H1 (cell line): ENCODE data around the gene NRXN2. TPM values are rescaled to one million over a fixed set of nuclear protein-coding genes. Genes with fewer than 3 reads are reported as not detected.

Source experiments
- CTCF ChIA-PET: fragments of 300-600 bp; sonication (Branson Sonifier 250); formaldehyde crosslinking; loops from one replicate; lab custom pipeline; 2021; ENCODE audit not compliant: partially characterized antibody; lab: Charles Lee
- POLR2A ChIA-PET: fragments of 300-600 bp; sonication (Branson Sonifier 250); formaldehyde crosslinking; loops from one replicate; lab custom pipeline; 2021; ENCODE audit warnings: inconsistent platforms; ENCODE audit not compliant: partially characterized antibody; lab: Charles Lee
- DNase-seq, 2 experiments: peaks; one replicate each; pipeline versions ENCODE4 v3.0.0 to v3.0.0-alpha.2; 2010 to 2022; ENCODE audit warnings: low spot score in 2 of 2, low read depth in 1 of 2, mixed read lengths in 1 of 2
- FAIRE-seq: peaks from 2 replicates; lab custom pipeline; 2011; peaks lifted over from hg19 to GRCh38; lab: Jason Lieb, UNC
- H2AFZ ChIP-seq: 2 replicates; pipeline ENCODE4 v1.8.1; 2012; ENCODE audit warnings: low read length, inconsistent platforms
- H2AK5ac ChIP-seq: 2 replicates; pipeline ENCODE4 v1.6.1; 2013; ENCODE audit warnings: low read depth, low read length
- H2BK120ac ChIP-seq: replicated peaks from 2 replicates; pipeline ENCODE3; 2013; ENCODE audit warnings: low read depth, low read length, inconsistent platforms
- H2BK12ac ChIP-seq: 2 replicates; pipeline ENCODE4 v1.6.1; 2013; ENCODE audit warnings: low read depth, low read length
- H2BK15ac ChIP-seq: 2 replicates; pipeline ENCODE4 v1.6.1; 2013; ENCODE audit warnings: low read length
- H2BK20ac ChIP-seq: 2 replicates; pipeline ENCODE4 v1.6.1; 2013; ENCODE audit warnings: low read length
- H2BK5ac ChIP-seq: 2 replicates; pipeline ENCODE4 v1.6.1; 2013; ENCODE audit warnings: low read depth, low read length
- H3K14ac ChIP-seq: 2 replicates; pipeline ENCODE4 v1.6.1; 2013; ENCODE audit warnings: inconsistent platforms; ENCODE audit not compliant: insufficient read length
- H3K18ac ChIP-seq: 2 replicates; pipeline ENCODE4 v1.6.1; 2013; ENCODE audit warnings: low read length; ENCODE audit errors: extremely low read depth
- H3K23ac ChIP-seq: 2 replicates; pipeline ENCODE4 v1.6.1; 2013; ENCODE audit warnings: inconsistent platforms; ENCODE audit not compliant: insufficient read length
- H3K23me2 ChIP-seq: 2 replicates; pipeline ENCODE4 v1.6.1; 2013; ENCODE audit warnings: low read depth, low read length
- H3K27ac ChIP-seq: 2 replicates; pipeline ENCODE4 v1.6.1; 2011; ENCODE audit warnings: low read depth, low read length, inconsistent platforms
- H3K27me3 ChIP-seq, 4 experiments: replicated peaks in 1 of 4; 1 replicate in 1 of 4; 2 replicates in 3 of 4; pipeline versions ENCODE4 v1.6.1 to v1.8.1; 2011 to 2013; ENCODE audit warnings: low read length in 3 of 4, mild to moderate bottlenecking in 3 of 4, inconsistent platforms in 2 of 4, mixed read lengths in 2 of 4, moderate library complexity in 1 of 4; ENCODE audit not compliant: control insufficient read depth in 3 of 4, insufficient read depth in 3 of 4; ENCODE audit errors: extremely low read depth in 1 of 4
- H3K36me3 ChIP-seq, 4 experiments: 2 replicates each; pipeline versions ENCODE4 v1.6.1 to v1.8.1; 2011 to 2013; ENCODE audit warnings: mild to moderate bottlenecking in 4 of 4, low read length in 3 of 4, moderate library complexity in 2 of 4, control low read depth in 1 of 4, inconsistent platforms in 1 of 4; ENCODE audit not compliant: insufficient read depth in 4 of 4, control insufficient read depth in 2 of 4
- H3K4ac ChIP-seq: replicated peaks from 2 replicates; pipeline ENCODE3; 2013; ENCODE audit warnings: low read length, low read depth, mixed read lengths, inconsistent platforms; ENCODE audit not compliant: insufficient read length
- H3K4me1 ChIP-seq, 4 experiments: replicated peaks in 1 of 4; 1 replicate in 1 of 4; 2 replicates in 3 of 4; pipeline versions ENCODE4 v1.6.1 to v1.8.1; 2011 to 2013; ENCODE audit warnings: low read length in 3 of 4, inconsistent platforms in 2 of 4, mixed read lengths in 1 of 4; ENCODE audit not compliant: insufficient read depth in 4 of 4, control insufficient read depth in 3 of 4
- H3K4me2 ChIP-seq, 2 experiments: 2 replicates each; pipeline versions ENCODE4 v1.6.1 to v1.8.1; 2011 to 2013; ENCODE audit warnings: low read depth in 2 of 2, low read length in 2 of 2, control low read depth in 1 of 2, inconsistent platforms in 1 of 2, mild to moderate bottlenecking in 1 of 2; ENCODE audit not compliant: insufficient read depth in 1 of 2
- H3K4me3 ChIP-seq, 4 experiments: fragments of 200-600, 300-600 bp in 1 of 4; sonication (generic), shearing (Covaris generic), sonication (Bioruptor Twin) in 1 of 4; 2 replicates each; pipeline versions ENCODE4 v1.5.1 to v1.8.1; 2011 to 2016; ENCODE audit warnings: low read length in 4 of 4, low read depth in 3 of 4, control low read depth in 2 of 4, inconsistent platforms in 2 of 4, mild to moderate bottlenecking in 2 of 4, mixed read lengths in 1 of 4, moderate library complexity in 1 of 4; ENCODE audit not compliant: insufficient read depth in 2 of 4; ENCODE audit errors: extremely low read depth in 1 of 4
- H3K56ac ChIP-seq: replicated peaks from 2 replicates; pipeline ENCODE3; 2013; ENCODE audit warnings: low read depth, mild to moderate bottlenecking, mixed read lengths, low read length, inconsistent platforms; ENCODE audit not compliant: insufficient read length
- H3K79me1 ChIP-seq: 2 replicates; pipeline ENCODE4 v1.6.1; 2013; ENCODE audit warnings: low read depth, low read length, control low read depth
- H3K79me2 ChIP-seq, 2 experiments: 2 replicates each; pipeline versions ENCODE4 v1.6.1 to v1.8.1; 2012 to 2013; ENCODE audit warnings: low read length in 2 of 2, mild to moderate bottlenecking in 2 of 2, inconsistent platforms in 1 of 2; ENCODE audit not compliant: insufficient read depth in 2 of 2, control insufficient read depth in 1 of 2
- H3K9ac ChIP-seq, 4 experiments: replicated peaks in 1 of 4; 1 replicate in 1 of 4; 2 replicates in 3 of 4; pipeline versions ENCODE4 v1.6.1 to v1.8.1; 2011 to 2013; ENCODE audit warnings: low read depth in 3 of 4, low read length in 3 of 4, control low read depth in 2 of 4, mild to moderate bottlenecking in 2 of 4, moderate library complexity in 2 of 4, inconsistent platforms in 1 of 4; ENCODE audit errors: extremely low read depth in 1 of 4
- H3K9me3 ChIP-seq, 2 experiments: 2 replicates each; pipeline versions ENCODE4 v1.6.1 to v1.8.1; 2012 to 2013; ENCODE audit warnings: mild to moderate bottlenecking in 2 of 2, moderate library complexity in 2 of 2, control low read depth in 1 of 2, inconsistent platforms in 1 of 2, low read depth in 1 of 2, low read length in 1 of 2, mixed read lengths in 1 of 2; ENCODE audit not compliant: insufficient read depth in 2 of 2
- H4K20me1 ChIP-seq, 2 experiments: replicated peaks in 1 of 2; 2 replicates each; pipeline versions ENCODE3 to v1.8.1; 2011 to 2013; ENCODE audit warnings: inconsistent platforms in 2 of 2, low read length in 2 of 2, mild to moderate bottlenecking in 1 of 2; ENCODE audit not compliant: insufficient read depth in 2 of 2, control insufficient read depth in 1 of 2
- H4K5ac ChIP-seq: 2 replicates; pipeline ENCODE4 v1.6.1; 2013; ENCODE audit warnings: low read length, low read depth, mixed read lengths, inconsistent platforms; ENCODE audit not compliant: insufficient read length
- H4K8ac ChIP-seq: 2 replicates; pipeline ENCODE4 v1.8.0; 2013; ENCODE audit warnings: mild to moderate bottlenecking, moderate library complexity, low read length, inconsistent platforms; ENCODE audit not compliant: insufficient read depth; ENCODE audit errors: extremely low read depth
- H4K91ac ChIP-seq: replicated peaks from 2 replicates; pipeline ENCODE3; 2013; ENCODE audit warnings: low read length, mixed read lengths, inconsistent platforms; ENCODE audit not compliant: insufficient read length
- CBX8 ChIP-seq: fragments of 300-800, 300-1000 bp; sonication (generic); IDR thresholded peaks from 2 replicates; pipeline ENCODE4 v1.7.1; 2016; ENCODE audit warnings: low read depth, low read length, borderline replicate concordance
- MAX ChIP-seq: IDR thresholded peaks from 2 replicates; pipeline ENCODE4 v1.6.1; 2012; ENCODE audit warnings: inconsistent platforms
- SIRT6 ChIP-seq: IDR thresholded peaks from one replicate; pipeline ENCODE4 v1.7.1; 2012; ENCODE audit warnings: low read length, inconsistent platforms
- SP4 ChIP-seq: IDR thresholded peaks from 2 replicates; pipeline ENCODE4 v1.6.1; 2012; ENCODE audit warnings: low read length, inconsistent platforms
- TAF7 ChIP-seq: optimal IDR thresholded peaks from 2 replicates; pipeline ENCODE3; 2011; ENCODE audit warnings: low read depth, mild to moderate bottlenecking, inconsistent platforms, low read length, moderate library complexity, borderline replicate concordance
- TBP ChIP-seq: IDR thresholded peaks from 2 replicates; pipeline ENCODE4 v1.6.1; 2011; ENCODE audit warnings: low read depth, low read length, improper control_type of control experiment
- TEAD4 ChIP-seq: IDR thresholded peaks from 2 replicates; pipeline ENCODE4 v1.6.1; 2012; ENCODE audit warnings: low read depth, low read length, inconsistent platforms, mixed read lengths
- YY1 ChIP-seq: IDR thresholded peaks from 2 replicates; pipeline ENCODE4 v1.6.1; 2011; ENCODE audit warnings: low read depth, mild to moderate bottlenecking, low read length
- WGBS, 2 experiments: shearing (Covaris generic) in 1 of 2; methylation state at CpG; one replicate each; pipeline versions ENCODE4 v1.1.6 to v1.1.7; 2013 to 2015; ENCODE audit warnings: low lambda C conversion rate in 2 of 2, mixed read lengths in 2 of 2, inconsistent platforms in 1 of 2, low coverage in 1 of 2, missing lambda C conversion rate in 1 of 2; ENCODE audit not compliant: insufficient replicate concordance in 2 of 2, insufficient coverage in 1 of 2, insufficient read length in 1 of 2; ENCODE audit errors: extremely low coverage in 1 of 2, missing lambda C conversion rate in 1 of 2; 5-methylcytosine and 5-hydroxymethylcytosine counted together
- polyA plus RNA-seq, 7 experiments: library from polyadenylated mRNA; depleted of rRNA in 3 of 7; stranded (reverse) in 5 of 7; unstranded in 2 of 7; fragments of >200 nt in 5 of 7; fragments of 200-250 nt in 2 of 7; gene quantifications; 1 replicate in 5 of 7; 2 replicates in 1 of 7; 4 replicates in 1 of 7; pipeline versions ENCODE4 v1.2.1 to v1.2.3, GENCODE V29; 2011 to 2013; ENCODE audit warnings: missing spikeins in 2 of 7, mixed read lengths in 2 of 7
- total RNA-seq: library from RNA; stranded (reverse); fragmentation: NEBNext Ultra II Directional; extraction: Animal tissue kit (Norgen Biotek cat#: 25700); gene quantifications from 2 replicates; pipeline ENCODE4 v1.2.1, GENCODE V29; 2021

The NRXN2 gene
- total and polyA plus RNA-seq, 2 of the 8 experiments (the other 6 are each of a cell fraction or from before 2014, with no cell fraction given): 1.3 to 11.5 TPM

DNA sequence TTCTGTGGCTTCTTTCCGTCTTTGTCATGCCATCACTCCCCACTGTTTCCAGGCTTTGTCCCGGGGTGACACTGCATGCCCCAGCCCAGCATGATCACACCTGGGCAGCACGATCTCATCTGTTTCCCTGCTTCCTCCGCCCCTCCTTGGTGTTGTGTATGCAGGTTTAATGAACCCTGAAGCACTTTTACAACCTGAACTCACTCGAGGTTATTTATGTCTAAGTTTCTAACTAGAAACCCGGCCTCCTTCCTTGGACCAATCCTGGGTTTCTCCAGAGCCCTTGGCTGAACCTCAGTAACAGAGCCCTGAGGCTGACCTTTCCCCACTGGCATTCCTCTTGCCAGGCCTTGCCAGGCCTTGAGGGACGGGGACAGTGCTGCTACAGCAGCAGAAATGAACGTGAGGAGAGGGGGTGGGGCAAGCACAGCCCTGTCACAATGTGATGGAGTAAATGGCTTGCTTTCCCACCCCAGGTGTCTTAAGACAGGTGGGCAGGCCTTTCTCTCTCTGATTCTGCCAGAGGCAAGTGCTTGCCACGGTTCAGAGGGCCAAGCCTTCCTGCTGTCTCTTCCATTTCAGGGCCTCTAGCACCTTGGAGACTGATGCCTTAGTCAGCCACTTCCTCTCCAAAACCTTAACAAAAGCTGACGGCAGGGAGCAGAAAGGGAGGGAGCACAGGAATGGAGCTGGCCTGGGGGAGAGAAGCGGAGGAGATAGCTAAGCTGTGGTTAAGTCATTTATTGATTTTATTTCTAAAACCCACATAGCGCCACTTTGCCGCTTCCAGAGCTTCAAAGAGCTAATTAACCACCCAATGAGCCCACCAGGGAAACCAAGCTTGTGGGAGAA, 39.9 kb upstream of the NRXN2 start:
- peak overlapping the region in 2 of 4 experiments; percentile 51 to 56; a peak in 4 of 7 replicates for H3K9ac ChIP-seq
- H3K36me3 ChIP-seq: peaks cover 20 to 44% (median 33%) of the 10 kb centered on the region in 4 experiments
- peak overlapping the region; percentile 61 for H4K5ac ChIP-seq
- no peak overlapping the region for H3K14ac ChIP-seq
- peak overlapping the region; percentile 75 for H2BK20ac ChIP-seq
- H3K18ac ChIP-seq: peak overlapping the region; percentile 95
- H3K79me2 ChIP-seq: peaks cover 0 to 11% of the 10 kb centered on the region in 2 experiments; a peak in 1 of 4 replicates
- no peak overlapping the region for H2AFZ ChIP-seq
- H4K91ac ChIP-seq: peak overlapping the region; percentile 67
- H3K4ac ChIP-seq: peak overlapping the region; percentile 34
- no peaks in the 10 kb centered on the region for H3K23me2 ChIP-seq
- H3K4me2 ChIP-seq: peak overlapping the region; percentile 56 to 70
- peak overlapping the region; percentile 27 for H2BK120ac ChIP-seq
- H3K56ac ChIP-seq: peak overlapping the region; percentile 27
- ChIA-PET CTCF (interaction anchor here (0.7 to 23.6 kb wide), 8 partner anchors 8 to 314 kb away, joined by 3 to 376 read pairs (median 4); partner anchors contain the start of gene RASGRP2), POLR2A (interaction anchor here (0.6 to 42.9 kb wide), 17 partner anchors 3 to 373 kb away, joined by 3 to 1087 read pairs (median 3); partner anchors contain the start of genes FAU, MRPL49, PYGM and RASGRP2)
- peak overlapping the region in 3 of 4 experiments; percentile 14 to 36 (median 29); a peak in 4 of 8 replicates for H3K4me3 ChIP-seq
- no peak overlapping the region for H3K23ac ChIP-seq
- FAIRE-seq: peak; percentile 89
- peaks cover 26 to 77% (median 64%) of the 10 kb centered on the region in 4 experiments for H3K4me1 ChIP-seq
- peak overlapping the region; percentile 72 for H2BK12ac ChIP-seq
- H4K8ac ChIP-seq: 0 out of 2 replicates have a peak overlapping the region, but pooled peaks have one; percentile 4
- H3K9me3 ChIP-seq: no peaks in the 10 kb centered on the region
- H3K27ac ChIP-seq: peak overlapping the region; percentile 86
- WGBS, 2 experiments: 9% methylated on average over 13 of the region's 13 CpGs; no CpG with 5 or more reads in 1 of the 2 experiments
- DNase-seq: peak in 1 of 2 experiments; percentile 71
- no peak overlapping the region; the same call in 1 of the 2 replicates for H2BK15ac ChIP-seq
- H3K27me3 ChIP-seq: no peaks in the 10 kb centered on the region
- H2AK5ac ChIP-seq: no peak overlapping the region
- H4K20me1 ChIP-seq: peaks cover 11 to 19% of the 10 kb centered on the region in 2 experiments
- peaks cover 3% of the 10 kb centered on the region for H3K79me1 ChIP-seq
- peak overlapping the region; percentile 100 for H2BK5ac ChIP-seq
- TF ChIP-seq MAX (peak; percentile 79), TBP (0 out of 2 replicates have a peak, but pooled peaks have one; percentile 56), TEAD4 (peak; percentile 83), TAF7 (peak; percentile 20), SIRT6 (no peak), SP4 (peak; percentile 86), YY1 (no peak), CBX8 (no peak)
